Right renal pelvis (tissue), 4 donors: ENCODE results near the gene SUPT4H1. TPM values are rescaled to one million over a fixed set of nuclear protein-coding genes. Genes with fewer than 3 reads are reported as not detected.
"Not testable (repeated sequence)": the region's sequence is repeated elsewhere in the genome, so short reads cannot be mapped to it uniquely, and the experiment has no call there.

Source experiments
- DNase-seq, 4 donors: peaks; one replicate each; pipeline ENCODE4 v3.0.0-alpha.2; 2013; ENCODE audit warnings: low read depth in 4 of 4, low spot score in 3 of 4, missing footprints in 1 of 4
- polyA plus RNA-seq, 4 donors: library from polyadenylated mRNA; unstranded; fragments of 120-200 nt; gene quantifications; one replicate each; pipeline ENCODE4 v1.2.1, GENCODE V29; 2013; ENCODE audit not compliant: insufficient read length in 4 of 4

Gene SUPT4H1
- polyA plus RNA-seq, 4 donors = 127 to 145 (median 139) TPM

- DNase-seq = no peak
These were observed 8.9 kb downstream of the SUPT4H1 start for GRCh38 chr17:58343131-58343530.

DNA sequence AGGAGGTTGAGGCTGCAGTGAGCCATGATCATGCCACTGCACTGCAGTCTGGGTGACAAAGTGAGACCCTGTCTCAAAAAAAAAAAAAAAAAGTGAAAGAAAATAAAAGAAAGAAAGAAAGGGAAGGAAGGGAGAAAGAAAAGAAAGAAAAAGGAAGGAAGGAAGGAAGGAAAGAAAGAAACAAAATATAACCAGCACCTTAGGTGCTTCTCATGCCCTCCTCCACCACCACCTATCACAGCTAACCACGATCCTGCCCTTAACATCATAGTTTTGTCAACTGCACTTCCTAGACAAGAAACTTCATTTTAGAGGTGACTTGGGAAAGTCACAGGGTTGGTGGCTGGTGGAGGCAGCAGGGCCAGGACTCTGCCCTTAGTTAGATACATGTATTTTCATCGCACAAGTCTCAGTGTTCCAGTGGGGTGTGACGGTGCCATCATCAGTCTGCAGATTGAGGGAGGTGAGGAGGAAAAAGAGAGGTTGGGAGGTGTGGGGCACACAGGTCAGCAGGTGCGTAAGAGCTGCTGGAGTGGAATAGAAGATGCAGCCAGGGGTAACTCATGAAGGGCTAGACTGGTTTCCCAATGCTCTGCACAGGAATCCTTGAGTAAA is 10.0 kb downstream of the SUPT4H1 start:
- no peak for DNase-seq

DNA sequence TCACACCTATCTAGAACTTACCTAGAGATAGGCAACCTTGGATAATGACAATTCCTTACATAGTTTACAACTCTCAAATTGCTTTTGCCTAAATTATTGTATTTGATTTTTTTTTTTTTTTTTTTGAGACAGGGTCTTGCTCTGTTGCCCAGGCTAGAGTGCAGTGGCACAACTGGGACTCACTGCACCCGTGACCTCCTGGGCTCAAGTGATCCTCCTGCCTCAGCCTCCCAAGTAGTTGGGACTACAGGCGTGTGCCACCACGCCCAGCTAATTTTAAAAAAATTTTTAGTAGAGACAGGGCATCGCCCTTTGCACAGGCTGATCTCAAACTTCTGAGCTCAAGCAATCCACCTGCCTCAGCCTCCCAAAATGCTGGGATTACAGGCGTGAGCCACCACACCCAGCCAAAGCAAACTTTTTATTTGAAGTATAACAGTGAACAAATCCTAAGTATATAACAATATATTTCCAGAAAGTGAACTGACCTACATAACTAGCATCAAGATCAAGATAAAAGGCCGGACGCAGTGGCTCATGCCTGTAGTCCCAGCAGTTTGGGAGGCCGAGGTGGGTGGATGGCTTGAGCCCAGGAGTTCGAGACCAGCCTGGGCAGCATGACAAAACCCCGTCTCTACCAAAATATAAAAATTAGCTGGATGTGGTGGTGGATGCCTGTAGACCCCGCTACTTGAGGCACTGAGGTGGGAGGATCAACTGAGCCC is 10.7 kb downstream of the SUPT4H1 start:
- not testable (repeated sequence) for DNase-seq

- DNase-seq = no peak
These were observed 11.6 kb downstream of the SUPT4H1 start for GRCh38 chr17:58340405-58340876.

- DNase-seq = no peak
These were observed 12.1 kb downstream of the SUPT4H1 start for GRCh38 chr17:58339755-58340404.

DNA sequence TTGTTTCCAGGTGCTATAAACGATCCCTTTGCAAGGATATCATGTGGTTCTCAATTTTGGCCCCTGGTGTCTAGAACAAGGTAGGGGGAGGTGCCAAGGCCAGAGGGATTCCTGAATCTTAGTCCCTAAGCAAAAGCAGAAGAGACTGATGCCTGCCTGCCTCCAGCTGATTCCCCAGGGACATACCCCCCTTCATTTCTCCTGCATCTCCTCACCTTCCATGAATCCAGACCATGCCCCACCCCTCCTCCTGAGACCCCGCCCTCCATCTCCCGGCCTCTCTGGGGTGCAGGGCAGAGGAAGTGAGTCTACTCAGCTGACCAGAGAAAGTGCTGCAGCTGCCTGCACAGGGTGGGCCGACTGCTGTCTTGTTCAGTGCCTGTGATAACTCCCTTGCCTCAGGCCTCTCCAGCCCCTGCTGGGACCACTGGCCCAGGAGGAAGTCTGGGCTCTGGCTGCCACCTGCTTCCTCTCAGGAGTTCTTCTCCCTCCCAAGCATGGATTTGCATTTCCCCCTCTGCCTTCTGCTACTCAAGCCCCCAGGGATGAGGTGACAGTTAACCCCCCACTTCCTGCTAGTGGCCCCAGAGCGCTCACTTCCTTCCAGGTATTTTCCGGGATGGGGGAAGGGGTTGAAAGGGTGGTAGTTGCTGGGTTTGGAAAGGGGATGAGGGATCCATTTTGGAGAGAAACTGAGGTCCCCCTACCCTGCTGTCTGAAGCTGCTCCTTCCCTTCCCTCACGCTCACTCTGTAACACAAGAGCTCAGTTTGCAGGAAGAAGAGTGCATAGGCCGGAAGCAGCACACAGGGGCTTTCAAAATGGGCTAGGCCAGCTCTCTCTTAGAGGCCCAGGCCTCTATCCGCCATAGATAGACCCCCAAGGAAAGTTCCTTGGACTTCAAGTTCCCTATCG is 12.9 kb downstream of the SUPT4H1 start:
- DNase-seq = no peak

DNA sequence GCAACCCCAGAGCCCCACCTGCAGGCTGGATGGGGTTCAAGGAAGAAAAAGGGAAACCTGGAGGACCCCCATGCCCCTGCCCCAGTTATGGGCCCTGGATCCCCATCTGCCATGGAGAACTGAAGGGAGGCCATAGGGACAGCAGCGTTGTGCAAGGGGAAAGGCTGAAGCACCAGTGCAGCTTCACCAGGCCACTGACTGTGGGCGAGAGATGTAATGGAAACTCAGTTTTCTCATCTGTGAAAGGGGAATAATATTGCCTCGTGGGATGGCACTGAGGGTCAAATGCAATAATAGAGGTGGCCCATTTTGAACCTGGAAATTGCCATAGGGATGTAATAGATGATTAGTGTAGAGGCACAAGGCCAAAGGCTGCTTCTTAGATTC is 13.6 kb downstream of the SUPT4H1 start:
- DNase-seq = no peak

DNA sequence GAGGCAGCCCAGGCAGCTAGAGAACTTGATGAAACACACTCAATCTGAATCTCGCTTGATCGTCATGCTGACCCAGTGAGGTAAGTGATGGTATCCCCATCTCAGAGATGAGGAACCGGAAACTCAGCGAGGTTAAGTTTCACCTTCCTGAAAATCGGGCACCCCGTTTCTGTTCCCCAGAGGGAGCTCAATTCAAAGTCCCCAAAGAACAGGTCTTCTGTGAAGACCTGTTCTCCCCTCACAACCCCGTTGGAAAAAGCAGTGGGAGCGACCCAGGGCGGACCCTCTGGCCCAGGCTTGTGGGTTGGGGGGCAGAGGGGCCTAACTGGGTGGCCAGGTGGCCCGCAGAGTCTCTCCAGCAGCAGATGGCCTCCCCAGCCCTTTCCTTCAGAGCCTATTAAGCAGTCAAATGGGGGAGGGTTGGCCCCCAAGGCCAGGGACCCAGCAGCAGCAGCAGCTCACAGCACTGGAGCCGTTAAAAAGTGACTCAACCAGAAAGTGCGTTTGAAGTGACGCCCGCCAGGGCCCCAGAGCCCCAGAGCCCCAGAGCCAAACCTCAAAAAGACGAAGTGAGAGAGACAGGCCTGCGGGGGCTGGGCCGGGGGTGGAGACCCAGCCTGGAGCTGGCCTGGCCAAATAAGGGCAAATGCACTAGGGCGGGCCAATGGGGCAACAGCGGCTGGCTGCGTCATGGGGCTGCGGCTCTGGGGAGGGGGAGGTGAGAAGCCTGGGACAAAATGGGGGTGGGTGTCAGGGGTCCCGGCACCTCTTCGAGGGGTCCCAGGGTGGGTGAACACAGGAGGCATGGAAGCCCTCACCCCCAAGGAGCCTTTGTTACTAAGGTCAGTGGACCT is 14.2 kb downstream of the SUPT4H1 start:
- DNase-seq = no peak

GRCh38 chr17:58337210-58337599 is 14.8 kb downstream of the SUPT4H1 start:
- no peak for DNase-seq

DNA sequence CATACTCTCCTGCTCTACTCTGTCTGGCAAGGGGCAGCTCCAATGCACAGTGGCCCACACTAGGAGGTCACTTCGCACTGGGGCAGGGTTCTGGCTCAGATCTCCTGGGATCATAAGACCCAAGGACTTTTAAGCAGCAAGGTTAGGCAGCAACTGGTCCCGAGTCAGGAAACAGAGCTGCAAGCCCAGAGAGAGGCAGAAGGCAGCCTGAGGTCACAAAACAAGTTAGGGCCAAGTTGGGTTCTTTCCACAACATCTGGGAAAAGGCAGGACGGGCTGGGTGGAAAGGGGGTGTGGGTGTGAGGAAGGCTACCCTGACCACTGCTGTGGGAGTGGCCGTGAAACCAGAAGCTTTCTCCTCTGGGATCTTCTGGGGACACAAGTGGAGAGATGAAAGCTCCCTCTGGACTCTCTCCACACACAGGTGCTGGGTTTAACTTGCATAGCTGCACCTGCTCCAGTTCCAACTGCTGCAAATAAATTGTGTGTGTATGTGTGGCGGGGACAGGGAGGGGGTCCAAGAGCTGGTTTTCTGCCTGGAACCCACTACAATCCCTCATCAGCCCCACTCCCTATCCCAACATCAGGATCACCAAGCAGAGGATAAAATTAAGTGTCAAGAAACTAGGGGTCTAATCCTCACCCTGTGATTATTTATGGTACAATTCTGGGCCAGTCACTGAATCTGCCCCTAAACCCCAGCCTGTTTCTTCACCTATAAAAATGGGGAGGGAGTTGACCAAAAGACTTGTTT is 15.4 kb downstream of the SUPT4H1 start:
- no peak for DNase-seq

GRCh38 chr17:58335779-58336455 is 16.1 kb downstream of the SUPT4H1 start:
- no peak for DNase-seq

DNA sequence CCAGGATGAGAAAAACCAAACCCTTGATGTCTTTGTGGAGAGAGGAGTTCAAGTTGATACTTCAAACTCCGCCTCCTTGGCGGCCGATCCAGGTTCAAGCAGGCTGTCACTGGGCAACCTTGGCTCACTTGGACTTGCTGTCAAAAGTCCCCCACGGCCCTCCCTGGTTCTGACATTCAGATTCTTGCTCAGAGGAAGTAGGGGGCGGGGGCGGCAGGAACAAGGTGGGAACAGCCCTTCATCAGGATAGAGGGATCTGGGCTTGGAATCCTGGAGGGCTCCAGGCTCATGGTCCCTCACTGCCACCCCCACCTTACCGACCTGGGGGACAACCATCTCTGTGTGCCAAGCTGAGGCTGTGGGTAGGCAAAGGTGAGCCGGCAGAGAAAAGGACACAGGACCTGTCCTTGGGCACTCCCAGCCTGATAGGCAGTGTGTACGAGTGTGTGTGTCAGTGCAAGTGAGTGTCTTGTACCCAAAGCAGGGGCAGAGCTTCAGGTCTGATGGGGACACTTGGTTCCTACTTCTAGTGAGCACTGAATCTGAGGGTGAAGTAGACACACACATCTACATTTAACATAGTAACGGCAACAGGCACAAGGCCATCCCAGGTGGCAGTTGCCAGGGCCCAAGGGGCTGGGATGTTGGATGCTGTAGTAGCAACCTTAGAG is 16.8 kb downstream of the SUPT4H1 start:
- no peak for DNase-seq

DNA sequence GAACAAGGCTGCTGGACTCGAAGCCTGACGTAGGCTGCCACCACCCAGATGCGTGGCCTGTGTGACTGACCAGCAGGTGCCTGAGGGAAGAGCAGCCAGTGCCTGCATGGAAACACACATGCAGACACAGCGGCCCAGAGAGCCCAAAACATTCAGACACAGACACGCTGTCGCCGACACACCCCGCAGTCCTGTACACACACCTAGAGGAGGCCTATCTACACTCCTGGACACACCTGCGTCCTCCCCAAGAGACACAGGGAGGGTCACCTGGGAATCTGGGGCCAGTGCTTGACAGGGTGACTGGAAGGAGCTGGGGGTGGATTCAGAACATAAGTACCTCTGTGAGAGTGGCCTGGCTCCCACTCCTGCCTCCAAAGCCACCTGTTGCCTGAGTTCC is 17.3 kb downstream of the SUPT4H1 start:
- no peak for DNase-seq

DNA sequence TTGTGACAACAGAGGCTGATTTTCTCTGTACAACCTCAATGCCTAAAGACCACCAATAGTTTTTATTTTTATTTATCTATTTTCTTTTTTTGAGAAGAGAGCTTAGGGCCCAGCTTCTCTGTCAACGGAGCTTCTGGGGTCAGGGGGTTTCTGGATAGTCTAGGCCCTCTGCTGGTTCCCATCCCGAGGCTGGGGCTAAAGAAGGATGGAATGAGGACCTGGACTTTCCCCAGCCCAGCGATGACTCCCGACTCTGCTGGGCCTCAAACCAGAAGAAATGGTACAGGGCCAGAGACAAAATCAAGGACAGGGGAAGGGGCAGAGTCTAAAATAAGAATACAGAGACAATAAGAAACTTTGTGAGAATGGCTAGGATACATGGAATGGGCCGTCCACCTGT is 17.7 kb downstream of the SUPT4H1 start:
- DNase-seq = no peak

GRCh38 chr17:58333736-58334207 is 18.2 kb downstream of the SUPT4H1 start:
- no peak for DNase-seq

DNA sequence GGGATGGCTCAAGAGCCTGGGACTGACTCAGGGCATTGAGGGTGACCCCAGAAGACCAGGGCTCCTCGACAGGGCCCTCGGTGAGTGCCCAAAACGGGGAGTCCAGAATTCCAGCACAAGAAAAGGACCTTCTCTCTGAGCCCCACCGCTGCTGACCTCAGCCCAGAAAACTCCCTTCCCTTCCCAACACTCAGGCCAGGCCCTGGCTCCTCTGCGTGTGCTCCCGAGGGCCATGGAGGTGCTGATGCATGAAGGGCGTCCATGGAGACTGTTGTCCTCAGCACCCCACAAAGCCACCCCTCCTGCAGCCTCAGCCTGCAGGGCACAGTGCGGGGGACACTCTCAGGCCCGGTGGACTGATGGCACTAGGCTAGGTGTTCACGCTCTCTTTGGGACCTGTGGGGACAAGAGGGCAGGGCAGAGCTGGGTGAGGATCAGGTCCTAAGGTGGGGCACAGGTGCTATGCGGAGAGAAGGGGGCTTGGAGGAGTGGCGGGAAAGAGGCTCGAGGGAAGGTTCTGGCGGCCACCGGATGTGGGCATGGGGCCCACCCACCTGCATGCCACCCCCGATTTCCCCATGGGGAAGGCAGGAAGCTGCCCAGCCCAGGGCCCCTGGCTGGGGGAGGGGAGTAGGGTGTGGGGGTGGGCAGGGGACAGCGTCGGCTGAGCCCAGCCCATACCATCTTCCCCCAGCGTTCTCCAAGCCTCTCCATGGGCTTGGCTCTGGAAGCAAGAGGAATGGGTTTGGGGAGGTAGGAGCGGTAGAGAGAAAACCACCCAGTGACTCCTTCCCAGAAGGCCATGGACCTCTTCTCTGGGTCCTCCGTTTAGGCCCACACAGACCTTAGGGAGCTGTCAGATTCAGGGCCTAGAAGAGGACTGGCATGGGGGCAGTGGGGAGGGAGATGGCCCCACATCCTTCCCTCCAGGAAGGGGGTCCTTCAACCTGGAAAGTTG is 18.9 kb downstream of the SUPT4H1 start:
- no peak for DNase-seq
